ENCODE data around the gene ASIC4. TPM values are rescaled to one million over a fixed set of nuclear protein-coding genes. Genes with fewer than 3 reads are reported as not detected.

ASIC4 gene
- total and polyA plus RNA-seq, 2 of the 13 experiments (the other 11 are each of a cell fraction or from before 2014, with no cell fraction given), result 0.03 TPM; not detected in 1

GRCh38 chr2:219485201-219485580 is 29.1 kb upstream of the ASIC4 start:
- peaks cover 58 to 98% of the 10 kb centered on the region in 2 experiments for H3K27me3 ChIP-seq (ENCODE audit: control insufficient read depth in 1 of 2, insufficient read depth in 2 of 2, low read length in 2 of 2)

More at GRCh38 chr2:219485201-219485580, 29.1 kb upstream of the ASIC4 start:
- TF ChIP-seq ZSCAN21 (CRISPR knock-in tag; IDR thresholded peaks at IDR 0.05; ENCODE audit: borderline replicate concordance) (no peak), ZNF788 (CRISPR knock-in tag; IDR thresholded peaks at IDR 0.05; ENCODE audit: borderline replicate concordance) (no peak), ZNF563 (CRISPR knock-in tag; IDR thresholded peaks at IDR 0.05) (no peak), EP300 (IDR thresholded peaks at IDR 0.05; ENCODE audit: low read depth in 2 of 2, low read length in 2 of 2) (no peak), EP300 (CRISPR knock-in tag; IDR thresholded peaks at IDR 0.05; ENCODE audit: borderline replicate concordance) (no peak), ZNF576 (CRISPR knock-in tag; IDR thresholded peaks at IDR 0.05) (no peak), ZNF780A (CRISPR knock-in tag; IDR thresholded peaks at IDR 0.05) (no peak), ZBED4 (CRISPR knock-in tag; IDR thresholded peaks at IDR 0.05; ENCODE audit: borderline replicate concordance) (no peak), ZNF770 (CRISPR knock-in tag; IDR thresholded peaks at IDR 0.05) (no peak), KLF12 (CRISPR knock-in tag; IDR thresholded peaks at IDR 0.05; ENCODE audit: borderline replicate concordance) (no peak)
- no peak overlapping the region for H3K4me2 ChIP-seq (ENCODE audit: low read depth, low read length)
- BruUV-seq (replicated peaks), result no TSS peak
- ChIA-PET CTCF (ENCODE audit: low intra/inter-chr PET ratio, low total read pairs) (no interaction called here), POLR2A (interaction anchor here (3.0 kb wide), 1 partner anchor 13 kb away, joined by 12 read pairs; the partner anchor contains the start of gene GMPPA)
- H3K27ac ChIP-seq (ENCODE audit: extremely low read length, insufficient read depth, low read length), result no peak overlapping the region
- no peaks in the 10 kb centered on the region for H4K20me1 ChIP-seq (ENCODE audit: insufficient read depth, low read length)
- no peaks in the 10 kb centered on the region for H3K79me2 ChIP-seq (ENCODE audit: insufficient read depth, low read length)
- DNase-seq (ENCODE audit: low spot score) (no peak), FAIRE-seq (no peak), ATAC-seq (no peak)
- intact Hi-C loops (cut with micrococcal nuclease; ENCODE audit: unreplicated experiment), result no loop called here
- H2AFZ ChIP-seq (ENCODE audit: low read length), result no peak overlapping the region
- WGBS (ENCODE audit: low lambda C conversion rate), result 53% methylated on average over 10 of the region's 12 CpGs
- peaks cover 13% of the 10 kb centered on the region for H3K4me1 ChIP-seq (ENCODE audit: insufficient read depth, low read length)
- H3K4me3 ChIP-seq (replicated peaks in 1 of 3; ENCODE audit: insufficient read depth in 1 of 3, low read depth in 2 of 3, low read length in 3 of 3), result no peak overlapping the region
- no peak overlapping the region for H3K9ac ChIP-seq (ENCODE audit: insufficient read depth, low read depth, low read length)
- no peaks in the 10 kb centered on the region for H3K9me3 ChIP-seq (ENCODE audit: low read length)
- in situ Hi-C loops (cut with HindIII; ENCODE audit: extremely low pct_ligation_motif_present, low pct_unique_long_range_greater_than_20kb), result no loop called here
- H3K36me3 ChIP-seq (replicated peaks in 1 of 2; ENCODE audit: control insufficient read depth in 1 of 2, insufficient read depth in 2 of 2, low read length in 2 of 2), result no peaks in the 10 kb centered on the region

All from HepG2 (cell line).